ENCODE measurements around the gene TIGD2.

TIGD2 gene

DNA sequence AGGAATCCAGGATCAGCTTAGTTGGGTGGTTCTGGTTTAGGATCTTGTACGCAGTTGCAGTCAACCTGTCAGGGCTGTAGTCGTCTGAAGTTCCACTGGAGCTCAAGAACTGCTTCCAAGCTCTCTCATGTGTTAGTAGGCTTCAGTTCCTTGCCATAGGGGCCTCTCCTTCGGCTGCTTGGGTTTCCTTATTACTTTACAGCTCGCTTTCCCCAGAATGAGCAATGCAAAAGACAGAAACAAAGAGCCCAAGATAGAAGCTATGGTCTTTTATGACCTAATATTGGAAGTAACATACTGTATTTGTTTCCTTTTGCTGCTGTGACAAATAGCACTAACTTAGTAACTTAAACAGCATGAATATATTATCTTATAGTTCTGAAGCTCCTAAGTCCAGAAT lies 51.7 kb downstream of the TIGD2 start:
- DNase-seq: no peak

DNA sequence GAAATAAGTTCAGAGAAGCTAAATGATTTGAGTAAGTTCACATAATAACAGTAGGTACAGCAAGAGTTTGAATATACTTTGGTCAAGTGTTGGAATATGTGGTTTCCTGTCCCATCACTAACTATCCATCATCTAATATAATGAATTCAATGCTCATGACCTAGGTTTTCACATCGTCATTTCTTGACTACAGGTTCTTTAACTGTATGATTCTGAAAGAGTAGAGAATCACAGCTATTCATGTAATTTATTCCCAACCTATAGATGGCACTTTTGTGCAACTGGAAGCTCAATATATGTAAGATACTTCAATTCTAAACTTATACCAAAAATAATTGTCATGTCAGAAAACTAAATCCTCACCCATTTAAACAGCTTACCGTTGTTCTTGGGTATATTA lies 53.1 kb downstream of the TIGD2 start:
- no peak for DNase-seq
